H9 (cell line): ENCODE data around the gene ACSF3. TPM values are rescaled to one million over a fixed set of nuclear protein-coding genes. Genes with fewer than 3 reads are reported as not detected.
A peak's percentile ranks its signal among the peaks of the same experiment; 100 is the strongest.

ENCODE experiments used
- DNase-seq: peaks from one replicate; pipeline ENCODE4 v3.0.0-alpha.2; 2017
- H2AFZ ChIP-seq: one replicate; pipeline ENCODE4 v1.6.1; 2013; ENCODE audit warnings: mild to moderate bottlenecking, low read length, control low read depth, moderate library complexity
- H2AK5ac ChIP-seq: 2 replicates; pipeline ENCODE4 v1.6.1; 2013; ENCODE audit warnings: low read length, control low read depth, mixed read lengths; ENCODE audit not compliant: insufficient read length
- H2BK120ac ChIP-seq: one replicate; pipeline ENCODE4 v1.6.1; 2013; ENCODE audit warnings: low read depth, mild to moderate bottlenecking, low read length, control low read depth, inconsistent platforms; ENCODE audit not compliant: poor library complexity, severe bottlenecking
- H2BK12ac ChIP-seq: 2 replicates; pipeline ENCODE4 v1.6.1; 2013; ENCODE audit warnings: low read length, control low read depth, mixed read lengths, low read depth; ENCODE audit not compliant: insufficient read length
- H2BK15ac ChIP-seq: 2 replicates; pipeline ENCODE4 v1.6.1; 2013; ENCODE audit warnings: low read depth, low read length, control low read depth
- H2BK20ac ChIP-seq: one replicate; pipeline ENCODE4 v1.6.1; 2013; ENCODE audit warnings: low read depth, mild to moderate bottlenecking, low read length, control low read depth, inconsistent platforms; ENCODE audit not compliant: poor library complexity, severe bottlenecking
- H2BK5ac ChIP-seq: 2 replicates; pipeline ENCODE4 v1.6.1; 2013; ENCODE audit warnings: low read length, control low read depth, mixed read lengths; ENCODE audit not compliant: insufficient read length
- H3K14ac ChIP-seq: 2 replicates; pipeline ENCODE4 v1.6.1; 2013; ENCODE audit warnings: low read length, control low read depth; ENCODE audit not compliant: insufficient read depth
- H3K18ac ChIP-seq: 2 replicates; pipeline ENCODE4 v1.6.1; 2013; ENCODE audit warnings: low read depth, mild to moderate bottlenecking, mixed read lengths, low read length, control low read depth; ENCODE audit not compliant: insufficient read length
- H3K23ac ChIP-seq: 2 replicates; pipeline ENCODE4 v1.6.1; 2013; ENCODE audit warnings: low read length, control low read depth, mixed read lengths, low read depth; ENCODE audit not compliant: insufficient read length
- H3K23me2 ChIP-seq: 2 replicates; pipeline ENCODE4 v1.6.1; 2013; ENCODE audit warnings: low read depth, mild to moderate bottlenecking, mixed read lengths, low read length, control low read depth; ENCODE audit not compliant: insufficient read length, poor library complexity, severe bottlenecking
- H3K27ac ChIP-seq: 2 replicates; pipeline ENCODE4 v1.5.1; 2013; ENCODE audit warnings: low read length, control low read depth, mixed read lengths, low read depth; ENCODE audit not compliant: insufficient read length
- H3K27me3 ChIP-seq: 2 replicates; pipeline ENCODE4 v1.6.1; 2013; ENCODE audit warnings: low read length, control low read depth, inconsistent platforms; ENCODE audit not compliant: insufficient read depth
- H3K4ac ChIP-seq: 2 replicates; pipeline ENCODE4 v1.6.1; 2013; ENCODE audit warnings: low read depth, mild to moderate bottlenecking, control low read depth, inconsistent platforms, low read length, moderate library complexity
- H3K4me1 ChIP-seq: 2 replicates; pipeline ENCODE4 v1.6.1; 2013; ENCODE audit warnings: low read length, control low read depth, inconsistent platforms; ENCODE audit not compliant: insufficient read depth
- H3K4me2 ChIP-seq: 2 replicates; pipeline ENCODE4 v1.6.1; 2013; ENCODE audit warnings: low read length, control low read depth, mixed read lengths; ENCODE audit not compliant: insufficient read length, insufficient read depth
- H3K56ac ChIP-seq: 2 replicates; pipeline ENCODE4 v1.6.1; 2013; ENCODE audit warnings: low read depth, mild to moderate bottlenecking, mixed read lengths, low read length, control low read depth; ENCODE audit not compliant: insufficient read length
- H3K79me1 ChIP-seq: 2 replicates; pipeline ENCODE4 v1.6.1; 2013; ENCODE audit warnings: low read depth, mild to moderate bottlenecking, moderate library complexity, low read length, control low read depth, inconsistent platforms; ENCODE audit not compliant: insufficient read depth, poor library complexity, severe bottlenecking
- H3K79me2 ChIP-seq: 2 replicates; pipeline ENCODE4 v1.6.1; 2013; ENCODE audit warnings: low read length, control low read depth, inconsistent platforms; ENCODE audit not compliant: insufficient read depth
- H3K9ac ChIP-seq: 2 replicates; pipeline ENCODE4 v1.6.1; 2013; ENCODE audit warnings: low read length, control low read depth, mixed read lengths; ENCODE audit not compliant: insufficient read length; ENCODE audit errors: extremely low read depth
- H3K9me3 ChIP-seq: one replicate; pipeline ENCODE4 v1.6.1; 2013; ENCODE audit warnings: low read depth, low read length, inconsistent platforms; ENCODE audit not compliant: control insufficient read depth
- H3T11ph ChIP-seq: one replicate; pipeline ENCODE4 v1.6.1; 2013; ENCODE audit warnings: mild to moderate bottlenecking, low read length, control low read depth, inconsistent platforms
- H4K20me1 ChIP-seq: one replicate; pipeline ENCODE4 v1.6.1; 2013; ENCODE audit not compliant: control insufficient read depth, insufficient read length, insufficient read depth
- H4K5ac ChIP-seq: 2 replicates; pipeline ENCODE4 v1.6.1; 2013; ENCODE audit warnings: low read depth, mild to moderate bottlenecking, mixed read lengths, low read length, control low read depth; ENCODE audit not compliant: insufficient read length
- H4K8ac ChIP-seq: replicated peaks from 2 replicates; pipeline ENCODE4 v1.6.1; 2013; ENCODE audit warnings: low read length, control low read depth, mixed read lengths, low read depth; ENCODE audit not compliant: insufficient read length
- H4K91ac ChIP-seq: 2 replicates; pipeline ENCODE4 v1.6.1; 2013; ENCODE audit warnings: low read depth, mild to moderate bottlenecking, moderate library complexity, mixed read lengths, low read length, control low read depth; ENCODE audit not compliant: insufficient read length
- H3K27ac Mint-ChIP-seq, 3 experiments: 2 replicates in 2 of 3; 3 replicates in 1 of 3; pipeline ENCODE4 v1.8.0; 2020 to 2021; ENCODE audit warnings: mixed read lengths in 3 of 3, mild to moderate bottlenecking in 1 of 3, moderate library complexity in 1 of 3
- H3K27me3 Mint-ChIP-seq: 2 replicates; pipeline ENCODE4 v1.8.0; 2021; ENCODE audit warnings: low read depth, mild to moderate bottlenecking, moderate library complexity, mixed read lengths
- H3K36me3 Mint-ChIP-seq, 3 experiments: 2 replicates in 2 of 3; 3 replicates in 1 of 3; pipeline ENCODE4 v1.8.0; 2020 to 2021; ENCODE audit warnings: low read depth in 3 of 3, mixed read lengths in 3 of 3; ENCODE audit not compliant: insufficient read depth in 1 of 3
- H3K4me1 Mint-ChIP-seq, 2 experiments: 2 replicates each; pipeline ENCODE4 v1.8.0; 2020; ENCODE audit warnings: mixed read lengths in 2 of 2
- H3K4me3 Mint-ChIP-seq, 2 experiments: 2 replicates in 1 of 2; 3 replicates in 1 of 2; pipeline ENCODE4 v1.8.0; 2020 to 2021; ENCODE audit warnings: mild to moderate bottlenecking in 2 of 2, mixed read lengths in 2 of 2, moderate library complexity in 1 of 2
- H3K9me3 Mint-ChIP-seq, 2 experiments: 2 replicates in 1 of 2; 3 replicates in 1 of 2; pipeline ENCODE4 v1.8.0; 2020; ENCODE audit warnings: mild to moderate bottlenecking in 2 of 2, mixed read lengths in 2 of 2, moderate library complexity in 1 of 2
- CTCF ChIP-seq: fragments of 200-600 bp; sonication (generic); conservative IDR thresholded peaks from 3 replicates; pipeline ENCODE4 v1.8.0; 2021; ENCODE audit warnings: antibody characterized with exemption, mild to moderate bottlenecking
- WGBS: extraction: QIAGEN DNeasy Blood & Tissue Kit; methylation state at CpG from one replicate; pipeline ENCODE4 v1.1.7; 2013; ENCODE audit warnings: missing lambda C conversion rate, low lambda C conversion rate, mixed read lengths; ENCODE audit not compliant: insufficient read length; ENCODE audit errors: extremely low coverage; 5-methylcytosine and 5-hydroxymethylcytosine counted together
- long read RNA-seq: library from polyadenylated mRNA; unstranded; transcript quantifications from one replicate; pipeline ENCODE4 v2.0.0, GENCODE V29; 2020
- total RNA-seq: library from RNA; stranded (reverse); gene quantifications from 2 replicates; pipeline ENCODE4 v1.2.1, GENCODE V29; 2021

The ACSF3 gene
- total RNA-seq, result 22.3 and 31.3 TPM in 2 replicates
- long read RNA-seq, full-length matches to known transcripts, result 110 of 166 reads
- long read RNA-seq, partial matches to known transcripts, result 6 of 166 reads
- long read RNA-seq, other reads (novel, unspliced or antisense), result 50 of 166 reads

GRCh38 chr16:89093602-89094251 is at the start of gene ACSF3:
TSS of gene ACSF3 (plus strand) at chr16:89093852. CDS start at chr16:89100682, 6,830 bp downstream.
- Mint-ChIP-seq H3K27ac (no peak within 1 kb of the TSS; a peak in 1 of 7 replicates), H3K4me3 (peak within 1 kb of the TSS; percentile 98), H3K4me1 (peaks cover 40 to 48% of the 10 kb centered on the region in 2 experiments), H3K27me3 (peaks cover 47% of the 10 kb centered on the region), H3K9me3 (no peaks in the 10 kb centered on the region), H3K36me3 (peaks cover 0 to 5% (median 0%) of the 10 kb centered on the region in 3 experiments; a peak in 2 of 7 replicates)
- H2BK15ac ChIP-seq, result no peak within 1 kb of the TSS; the same call in 1 of the 2 replicates
- no peaks in the 10 kb centered on the region for H3K79me1 ChIP-seq
- H4K91ac ChIP-seq, result no peak within 1 kb of the TSS
- H2AK5ac ChIP-seq, result no peak within 1 kb of the TSS
- H3K4me2 ChIP-seq, result peak within 1 kb of the TSS; percentile 55
- H4K20me1 ChIP-seq, result no peaks in the 10 kb centered on the region
- no peaks in the 10 kb centered on the region; the same call in 1 of the 2 replicates for H3K27me3 ChIP-seq
- H3K9ac ChIP-seq, result peak within 1 kb of the TSS; percentile 21
- H3K27ac ChIP-seq, result no peak within 1 kb of the TSS
- H3K56ac ChIP-seq, result no peak within 1 kb of the TSS
- no peak within 1 kb of the TSS for H2BK120ac ChIP-seq
- H3T11ph ChIP-seq, result no peak within 1 kb of the TSS
- H3K14ac ChIP-seq, result peak within 1 kb of the TSS; percentile 74
- peak within 1 kb of the TSS; percentile 70 for H3K18ac ChIP-seq
- no peaks in the 10 kb centered on the region for H3K4me1 ChIP-seq
- no peaks in the 10 kb centered on the region; the same call in 1 of the 2 replicates for H3K79me2 ChIP-seq
- no peak within 1 kb of the TSS for H3K23ac ChIP-seq
- H3K4ac ChIP-seq, result no peak within 1 kb of the TSS
- TF ChIP-seq CTCF, result no peak
- no peak within 1 kb of the TSS for H4K5ac ChIP-seq
- H4K8ac ChIP-seq, result no peak within 1 kb of the TSS
- DNase-seq, result no peak
- WGBS, result no CpG with 5 or more reads among the region's 110 CpGs
- H3K9me3 ChIP-seq, result no peaks in the 10 kb centered on the region
- peaks cover 3% of the 10 kb centered on the region for H3K23me2 ChIP-seq
- no peak within 1 kb of the TSS for H2BK5ac ChIP-seq
- H2AFZ ChIP-seq, result no peak within 1 kb of the TSS
- no peak within 1 kb of the TSS for H2BK12ac ChIP-seq
- no peak within 1 kb of the TSS for H2BK20ac ChIP-seq
